Fibroblast of skin of right biceps (primary cell): ENCODE measurements around the gene C2orf49.

Experiments used
- DNase-seq: peaks from one replicate; pipeline ENCODE4 v3.0.0-alpha.2; 2013

Gene C2orf49

GRCh38 chr2:105384216-105384615 lies 46.9 kb downstream of the C2orf49 start:
- DNase-seq: no peak

DNA sequence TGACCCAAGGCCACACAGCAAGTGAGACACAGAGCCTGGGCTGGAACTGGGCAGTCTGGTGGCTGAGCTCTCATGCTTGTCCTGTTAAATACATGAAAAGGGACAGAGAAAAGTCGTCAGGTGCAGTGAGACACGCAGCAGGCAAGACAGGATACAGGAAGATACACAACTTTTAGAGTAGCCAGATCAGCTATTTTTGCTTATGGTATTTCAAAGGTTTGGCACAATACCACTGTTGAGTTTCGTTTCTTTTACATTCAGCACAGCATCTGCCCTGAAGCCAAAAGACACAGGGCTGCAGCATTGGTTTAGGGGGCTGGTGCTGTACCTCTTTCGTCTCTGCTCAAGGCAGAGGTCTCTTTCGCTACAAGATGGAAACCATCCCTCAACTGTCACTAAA lies 47.5 kb downstream of the C2orf49 start:
- DNase-seq: no peak

GRCh38 chr2:105385731-105386540 lies 48.6 kb downstream of the C2orf49 start:
- no peak for DNase-seq

DNA sequence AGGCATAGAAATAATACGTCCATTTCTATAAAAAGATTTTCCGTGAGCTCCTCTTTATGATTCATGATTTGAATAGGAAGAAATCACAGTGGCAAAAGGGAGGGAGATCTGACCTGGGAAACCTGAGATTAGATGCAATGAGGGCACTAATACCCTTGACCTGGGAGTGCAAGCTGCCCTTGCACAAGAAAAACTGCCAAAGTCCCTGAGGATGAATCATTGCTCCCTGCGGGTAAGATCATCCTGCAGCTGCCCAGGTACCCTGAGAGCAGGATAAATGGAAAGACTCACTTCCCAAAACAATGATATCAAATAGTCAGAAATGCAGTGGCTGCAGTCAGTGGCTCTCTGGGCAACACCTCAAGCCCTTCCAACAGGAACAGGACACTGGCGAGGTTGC lies 49.9 kb downstream of the C2orf49 start:
- DNase-seq: no peak

DNA sequence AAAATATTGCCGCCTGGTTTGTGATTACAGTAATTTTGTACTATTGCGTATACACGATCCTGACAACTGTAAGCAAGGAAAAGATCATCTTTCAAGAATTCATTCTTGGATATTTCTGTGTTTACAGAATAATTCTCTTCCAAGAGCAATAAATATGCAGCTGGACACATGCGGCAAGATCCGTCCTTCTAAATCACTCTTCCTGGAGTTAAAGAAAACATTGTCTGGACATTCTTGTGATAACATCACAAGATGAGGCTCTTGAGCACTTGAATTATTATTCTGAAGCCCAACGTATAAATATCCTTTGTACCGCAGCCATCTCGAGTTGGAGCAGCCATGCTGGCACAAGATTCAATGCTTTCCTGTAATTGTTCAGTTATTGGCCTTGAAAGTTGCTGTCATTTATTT lies 51.6 kb downstream of the C2orf49 start:
- peak; percentile 86 for DNase-seq

DNA sequence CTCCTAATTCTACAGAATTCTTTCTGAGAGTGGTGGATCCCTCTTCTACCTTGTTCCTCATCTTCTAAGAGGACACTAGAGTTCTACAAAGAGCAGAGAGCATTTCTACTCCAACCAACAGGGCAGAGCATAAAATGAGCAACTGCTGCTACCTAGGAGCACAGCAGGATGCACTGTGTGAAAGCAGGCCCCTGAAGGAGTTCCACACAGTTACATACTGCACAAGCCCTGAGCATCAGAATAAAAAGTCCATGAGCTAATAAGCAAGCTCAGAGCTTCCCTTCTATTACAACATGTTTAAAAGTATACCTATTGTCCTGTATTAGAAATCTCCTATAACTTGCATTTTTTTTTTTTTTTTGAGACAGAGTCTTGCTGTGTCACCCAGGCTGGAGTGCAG lies 53.1 kb downstream of the C2orf49 start:
- DNase-seq: no peak

DNA sequence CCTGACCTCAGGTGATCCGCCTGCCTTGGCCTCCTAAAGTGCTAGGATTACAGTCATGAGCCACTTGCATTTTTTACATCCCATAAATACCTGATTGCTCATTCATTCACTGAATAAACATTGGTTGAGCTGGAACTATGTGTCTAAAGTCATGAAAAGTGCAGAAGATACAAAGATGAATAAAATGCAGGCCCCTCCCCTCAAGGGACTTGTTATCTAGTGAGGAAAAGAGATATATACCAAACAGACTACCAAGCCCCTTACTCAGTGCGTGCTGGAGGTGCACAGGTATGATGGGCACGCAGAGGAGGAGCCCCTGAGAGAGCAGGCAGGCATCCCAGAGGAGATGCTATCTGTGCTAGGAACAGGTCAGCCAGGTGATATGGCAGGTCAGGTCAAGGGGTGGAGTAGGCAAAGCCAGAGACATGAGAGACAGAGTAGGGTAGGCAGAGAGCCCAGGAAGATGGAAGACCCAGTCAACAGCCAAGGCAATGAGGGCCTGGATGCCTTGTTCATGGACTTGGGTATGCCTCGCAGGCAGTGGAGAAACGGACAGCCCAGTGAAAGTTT lies 53.8 kb downstream of the C2orf49 start:
- DNase-seq: peak; percentile 81

DNA sequence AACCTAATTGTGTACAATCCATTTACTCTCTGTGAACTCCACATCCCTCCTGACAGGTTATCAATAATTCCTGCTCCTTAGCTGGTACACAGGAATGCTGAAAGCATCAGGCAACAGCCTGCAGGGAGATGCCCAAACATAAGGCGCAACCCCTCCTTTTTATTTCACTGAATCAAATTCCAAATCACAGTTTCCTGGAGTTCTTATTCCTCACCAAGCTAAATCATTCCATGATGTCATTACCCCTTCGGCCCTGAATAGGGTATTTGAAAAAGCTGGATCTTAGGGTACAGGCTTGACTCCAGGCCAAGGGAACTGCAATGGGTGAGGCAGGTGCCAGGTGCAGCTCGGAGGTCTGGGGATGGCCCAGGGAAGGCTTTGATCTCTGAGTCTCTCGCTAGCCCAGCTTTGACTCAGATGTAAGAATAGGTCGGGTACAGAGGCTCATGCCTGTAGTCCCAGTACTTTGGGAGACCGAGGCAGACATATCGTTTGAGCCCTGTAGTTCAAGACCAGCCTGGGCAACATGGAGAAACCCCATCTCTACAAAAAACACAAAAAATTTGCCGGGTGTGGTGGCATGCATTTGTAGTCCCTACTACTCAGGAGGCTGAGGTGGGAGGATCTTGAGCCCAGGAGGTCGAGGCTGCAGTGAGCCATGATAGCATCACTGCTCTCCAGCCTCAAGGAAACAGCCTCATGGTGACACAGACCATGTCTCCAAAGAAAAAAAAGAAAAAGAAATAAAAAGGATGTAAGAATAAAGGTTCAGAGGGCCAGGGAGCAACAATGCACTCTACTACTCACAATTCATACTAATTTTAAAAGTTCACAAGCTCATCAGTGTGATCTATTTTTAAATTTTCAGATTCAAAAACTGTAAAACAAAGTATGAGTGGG lies 54.7 kb downstream of the C2orf49 start:
- DNase-seq: no peak

GRCh38 chr2:105393373-105394055 lies 56.2 kb downstream of the C2orf49 start:
- DNase-seq: peak; percentile 87

DNA sequence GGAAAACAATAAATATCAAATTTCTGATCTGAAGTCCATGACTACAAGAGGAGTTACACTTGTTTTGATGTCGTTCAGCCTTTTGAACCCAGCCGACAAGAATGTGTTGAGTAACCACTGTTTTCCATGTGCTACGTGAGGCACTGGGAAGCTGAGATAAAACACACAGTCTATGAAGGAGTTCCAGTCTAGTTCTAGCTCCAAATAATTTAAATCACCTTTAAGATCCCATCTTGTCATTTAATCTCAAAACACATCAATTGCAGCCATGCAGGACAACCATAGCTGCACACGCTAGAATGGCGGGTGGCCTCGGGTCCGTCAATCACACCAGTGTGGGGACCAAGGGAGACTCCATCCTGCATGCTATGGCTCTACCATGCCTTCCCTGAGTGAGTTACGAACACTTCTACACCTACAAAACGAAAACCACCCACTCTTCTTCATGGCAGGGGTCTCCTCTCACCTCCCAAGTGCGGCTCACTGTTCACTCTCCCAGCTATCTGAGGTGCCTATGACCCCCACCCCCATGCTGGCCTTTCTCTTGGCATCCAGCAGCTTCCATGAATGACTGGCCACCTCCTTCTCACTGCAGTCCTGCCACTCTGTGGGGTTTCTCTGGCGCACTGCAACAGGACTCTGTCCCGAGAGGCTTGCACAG lies 57.7 kb downstream of the C2orf49 start:
- no peak for DNase-seq

GRCh38 chr2:105395691-105396090 lies 58.4 kb downstream of the C2orf49 start:
- DNase-seq: no peak

GRCh38 chr2:105396254-105397024 lies 59.1 kb downstream of the C2orf49 start:
- DNase-seq: peak; percentile 98

DNA sequence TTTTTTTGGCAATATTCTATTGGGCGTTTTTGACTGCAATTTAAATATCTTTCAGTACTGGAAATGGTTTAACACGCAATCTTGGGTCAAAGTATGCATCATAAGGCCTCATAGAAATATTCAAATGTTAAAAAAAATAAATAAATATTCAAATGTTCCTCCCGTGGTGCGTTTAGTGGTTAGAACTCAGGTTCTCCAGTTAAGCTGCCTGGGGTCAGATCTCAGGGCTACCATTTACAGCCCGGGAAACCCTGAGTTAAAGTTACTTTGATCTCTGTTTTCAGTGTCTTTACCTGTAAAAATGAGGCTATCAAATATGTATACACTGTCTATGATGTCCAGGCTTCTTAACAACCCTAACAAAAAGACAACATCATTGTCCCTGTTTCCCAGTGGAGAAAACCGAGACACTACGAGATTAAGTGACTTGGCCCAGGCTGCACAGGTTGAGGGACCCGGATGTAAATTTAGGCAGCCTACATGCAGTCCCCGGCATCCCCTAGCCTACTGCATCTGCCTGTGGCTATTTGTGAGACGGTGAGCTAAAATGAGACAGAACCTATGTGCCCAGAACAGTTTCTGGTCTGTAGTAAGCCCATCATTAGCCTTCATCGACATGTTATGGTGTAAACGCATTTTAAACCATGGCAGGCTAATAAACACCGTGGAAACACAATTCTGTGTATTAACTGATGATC lies 59.8 kb downstream of the C2orf49 start:
- no peak for DNase-seq

DNA sequence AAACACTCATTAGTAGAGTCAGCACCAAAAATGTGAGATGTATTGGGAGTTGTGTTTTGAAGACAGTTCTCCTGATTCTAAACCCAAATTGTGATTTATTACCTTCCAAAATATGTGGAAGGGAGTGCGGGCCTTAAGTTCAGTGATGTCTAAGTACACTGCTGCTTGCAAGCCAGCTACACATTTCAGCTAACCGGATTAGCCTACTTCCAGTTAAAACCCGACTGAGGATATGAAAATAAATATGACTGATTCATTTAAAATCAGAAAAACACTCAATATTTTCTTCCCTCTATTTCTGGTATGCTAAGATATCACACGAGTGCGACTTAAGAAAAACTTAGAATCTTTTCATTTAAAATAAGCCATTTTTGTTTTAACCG lies 60.6 kb downstream of the C2orf49 start:
- DNase-seq: no peak

- peak; percentile 87 for DNase-seq
These were observed 61.2 kb downstream of the C2orf49 start, which contains the start of gene FHL2 for GRCh38 chr2:105398336-105399206. Gene FHL2, minus strand, starts transcription at chr2:105399051. Its CDS starts 12,535 bp downstream, at chr2:105386516.
